Heart left ventricle (tissue), 16 donors: ENCODE results near the gene ADAMTSL2. TPM values are rescaled to one million over a fixed set of nuclear protein-coding genes. Genes with fewer than 3 reads are reported as not detected.

Experiments used
- ATAC-seq, 4 donors: fragments of 200-7000 bp; cut with Tn5 transposase; one replicate each; pipeline ENCODE4 v1.9.1; 2020 to 2022; ENCODE audit warnings: moderate library complexity in 4 of 4, mild to moderate bottlenecking in 3 of 4, moderate number of reproducible peaks in 1 of 4
- DNase-seq, 5 donors: peaks; one replicate each; pipeline ENCODE4 v3.0.0-alpha.2; 2020
- H3K27ac ChIP-seq, 12 donors: fragments of 200-600 bp; sonication (generic) in 4 of 12; one replicate each; pipeline versions ENCODE4 v1.5.0 to v1.8.0; 2016 to 2022; ENCODE audit warnings: mild to moderate bottlenecking in 2 of 12
- H3K27me3 ChIP-seq, 9 donors: fragments of 200-600 bp; sonication (generic) in 2 of 9; one replicate each; pipeline versions ENCODE4 v1.5.1 to v1.8.0; 2016 to 2022; ENCODE audit warnings: mild to moderate bottlenecking in 3 of 9
- H3K36me3 ChIP-seq, 9 donors: fragments of 200-600 bp; sonication (generic) in 2 of 9; one replicate each; pipeline versions ENCODE4 v1.5.0 to v1.8.0; 2018 to 2022; ENCODE audit warnings: mild to moderate bottlenecking in 2 of 9
- H3K4me1 ChIP-seq, 12 donors: fragments of 200-600 bp; sonication (generic) in 4 of 12; one replicate each; pipeline versions ENCODE4 v1.5.0 to v1.8.0; 2016 to 2022; ENCODE audit warnings: mild to moderate bottlenecking in 3 of 12
- H3K4me3 ChIP-seq, 12 donors: fragments of 200-600 bp; sonication (generic) in 4 of 12; one replicate each; pipeline versions ENCODE4 v1.5.0 to v1.8.0; 2017 to 2022; ENCODE audit warnings: mild to moderate bottlenecking in 9 of 12, moderate library complexity in 4 of 12
- H3K9me3 ChIP-seq, 12 donors: fragments of 200-600 bp; sonication (generic) in 4 of 12; one replicate each; pipeline versions ENCODE4 v1.5.0 to v1.8.0; 2016 to 2022; ENCODE audit warnings: mild to moderate bottlenecking in 1 of 12
- POLR2A ChIP-seq, 2 donors: fragments of 450-650 bp; IDR thresholded peaks; one replicate each; pipeline ENCODE4 v1.6.1; 2017; ENCODE audit warnings: antibody characterized with exemption in 2 of 2, mild to moderate bottlenecking in 2 of 2, moderate library complexity in 2 of 2
- WGBS, 4 donors: extraction: QIAGEN DNeasy Blood & Tissue Kit in 2 of 4; methylation state at CpG; one replicate each; pipeline versions ENCODE4 v1.1.5 to v1.1.7; 2013 to 2018; 5-methylcytosine and 5-hydroxymethylcytosine counted together
- intact Hi-C, 10 donors: fragments of 100-400 bp; cut with DNase I; formaldehyde crosslinking; loops; one replicate each; pipeline versions ENCODE4 v1.11.1 to v1.14.2; 2022
- polyA plus RNA-seq, 2 donors: library from polyadenylated mRNA; stranded (reverse); fragments of 200-250 nt; gene quantifications; one replicate each; pipeline ENCODE4 v1.2.3, GENCODE V29; 2013
- total RNA-seq, 9 donors: library from RNA; depleted of rRNA in 2 of 9; stranded (reverse); fragments of >200 nt in 2 of 9; fragmentation: NEBNext Ultra II Directional in 3 of 9; extraction: Animal tissue kit (Norgen Biotek cat#: 25700) in 3 of 9; gene quantifications; one replicate each; pipeline versions ENCODE4 v1.1.0 to v1.2.4, GENCODE V29; 2016 to 2023
- TF ChIP-seq, protein P1 (sequence below), 12 donors: fragments of 200-600 bp; sonication (generic) in 4 of 12; IDR thresholded peaks; one replicate each; pipeline versions ENCODE4 v1.5.0 to v1.8.0; 2018 to 2022; ENCODE audit warnings: antibody characterized with exemption in 12 of 12, mild to moderate bottlenecking in 5 of 12
- donor health status: ischemic (EF 13 %, LVEDD 7.1; RV severe dilation, severe dysfunction).
- donor health status: healthy with polysubstance abuse.
- donor health status: DM: no; HTN: yes; CAD: no.
- donor health status: DM: no; HTN: no; CAD: no.
- donor health status: ischemic (EF 25% LVEDD 6.9; RV normal size, moderate dysfunction).
- donor health status: ischemic (EF 25% LVEDD 5.7; RV mildly dilated, moderate dysfunction).
- donor health status: healthy.
- donor health status: DM: yes; HTN: yes; CAD: no.
- donor health status: ischemic (EF 35%, LVEDD 5.7; RV mildly dilated, moderate dysfunction).
- donor health status: nonischemic (EF 11% LVEDD 7.7; RV severe dilation, severe dysfunction).
- donor health status: DM: yes; HTN: yes; CAD: no.
- donor health status: PGD.
- donor health status: ischemic (EF 29% LVEDD 5.4; RV normal size, mild dysfunction).
- donor health status: nonischemic (EF 23%, LVEDD 6.1; RV moderate dilation, normal function).

ADAMTSL2 gene
- total and polyA plus RNA-seq, 11 donors, result 2.3 to 5.1 (median 3.7) TPM

DNA sequence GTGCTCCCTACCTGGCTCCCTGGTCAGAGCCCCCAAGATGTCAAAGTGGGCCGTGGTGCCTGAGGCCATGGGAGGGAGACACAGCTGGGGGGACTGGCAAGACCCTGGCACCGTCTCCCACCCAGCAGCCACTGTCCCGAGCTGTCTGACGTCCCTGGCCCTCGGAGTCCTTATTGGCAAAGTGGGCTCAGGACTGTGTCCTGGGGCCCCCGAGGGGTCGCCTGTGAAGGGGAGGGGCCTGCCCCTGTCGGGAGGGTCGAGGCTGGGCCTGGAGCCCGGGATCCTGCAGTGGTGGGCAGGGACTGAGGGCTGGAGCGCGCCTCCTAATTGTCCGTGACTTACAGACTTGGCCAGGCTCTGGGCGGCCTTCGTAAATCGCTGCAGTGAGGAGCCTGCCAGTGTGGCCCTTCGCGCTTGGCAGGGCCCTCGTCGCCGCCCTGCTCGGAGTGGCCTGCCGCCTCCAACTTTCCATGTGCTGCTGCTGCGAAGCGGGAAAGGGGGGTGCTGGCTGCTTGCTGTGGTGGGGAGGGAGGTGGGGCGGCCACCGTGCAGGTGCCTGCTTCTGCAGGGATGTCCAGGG lies 23.5 kb upstream of the ADAMTSL2 start:
- peaks cover 0 to 48% (median 27%) of the 10 kb centered on the region in 12 donors for H3K4me1 ChIP-seq
- H3K4me3 ChIP-seq, result no peak overlapping the region
- TF ChIP-seq POLR2A (IDR thresholded peaks at IDR 0.05), result no peak
- TF ChIP-seq, protein P1, sequence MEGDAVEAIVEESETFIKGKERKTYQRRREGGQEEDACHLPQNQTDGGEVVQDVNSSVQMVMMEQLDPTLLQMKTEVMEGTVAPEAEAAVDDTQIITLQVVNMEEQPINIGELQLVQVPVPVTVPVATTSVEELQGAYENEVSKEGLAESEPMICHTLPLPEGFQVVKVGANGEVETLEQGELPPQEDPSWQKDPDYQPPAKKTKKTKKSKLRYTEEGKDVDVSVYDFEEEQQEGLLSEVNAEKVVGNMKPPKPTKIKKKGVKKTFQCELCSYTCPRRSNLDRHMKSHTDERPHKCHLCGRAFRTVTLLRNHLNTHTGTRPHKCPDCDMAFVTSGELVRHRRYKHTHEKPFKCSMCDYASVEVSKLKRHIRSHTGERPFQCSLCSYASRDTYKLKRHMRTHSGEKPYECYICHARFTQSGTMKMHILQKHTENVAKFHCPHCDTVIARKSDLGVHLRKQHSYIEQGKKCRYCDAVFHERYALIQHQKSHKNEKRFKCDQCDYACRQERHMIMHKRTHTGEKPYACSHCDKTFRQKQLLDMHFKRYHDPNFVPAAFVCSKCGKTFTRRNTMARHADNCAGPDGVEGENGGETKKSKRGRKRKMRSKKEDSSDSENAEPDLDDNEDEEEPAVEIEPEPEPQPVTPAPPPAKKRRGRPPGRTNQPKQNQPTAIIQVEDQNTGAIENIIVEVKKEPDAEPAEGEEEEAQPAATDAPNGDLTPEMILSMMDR (IDR thresholded peaks at IDR 0.05), result no peak
- H3K36me3 ChIP-seq, result no peaks in the 10 kb centered on the region
- H3K9me3 ChIP-seq, result no peaks in the 10 kb centered on the region
- intact Hi-C loops, result no loop called here
- H3K27me3 ChIP-seq, result no peaks in the 10 kb centered on the region
- DNase-seq, result peak in 2 of 5 donors; percentile 20 to 56
- no peak for ATAC-seq
- H3K27ac ChIP-seq, result no peak overlapping the region
- WGBS, 4 donors, result 85 to 94% (median 93%) methylated on average over 16 to 27 of the region's 27 CpGs

DNA sequence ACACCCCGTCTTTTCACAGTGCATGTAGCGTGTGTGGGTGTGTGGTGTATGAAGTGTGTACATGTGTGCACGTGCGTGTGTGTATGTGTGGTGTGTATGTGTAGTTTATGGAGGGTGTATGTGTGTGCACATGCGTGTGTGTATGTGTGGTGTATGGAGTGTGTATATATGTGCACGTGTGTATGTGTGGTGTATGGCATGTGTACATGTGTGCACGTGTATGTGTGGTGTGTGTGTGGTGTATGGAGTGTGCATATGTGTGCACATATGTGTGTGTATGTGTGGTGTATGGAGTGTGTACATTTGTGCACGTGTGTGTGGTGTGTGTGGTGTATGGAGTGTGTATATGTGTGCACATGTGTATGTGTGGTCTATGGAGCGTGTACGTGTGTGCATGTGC lies 22.9 kb upstream of the ADAMTSL2 start:
- H3K27me3 ChIP-seq, result no peaks in the 10 kb centered on the region
- 84 to 93% (median 88%) methylated on average over 10 of the region's 10 CpGs for WGBS, 4 donors
- no peak overlapping the region for H3K27ac ChIP-seq
- H3K4me1 ChIP-seq, result peaks cover 0 to 42% (median 23%) of the 10 kb centered on the region in 12 donors
- no peak for TF ChIP-seq POLR2A (IDR thresholded peaks at IDR 0.05)
- TF ChIP-seq, protein P1 (IDR thresholded peaks at IDR 0.05), result no peak
- no peak overlapping the region for H3K4me3 ChIP-seq
- ATAC-seq (no peak), DNase-seq (peak in 1 of 5 donors; percentile 1)
- intact Hi-C loops, result no loop called here
- H3K36me3 ChIP-seq, result no peaks in the 10 kb centered on the region
- H3K9me3 ChIP-seq, result no peaks in the 10 kb centered on the region

DNA sequence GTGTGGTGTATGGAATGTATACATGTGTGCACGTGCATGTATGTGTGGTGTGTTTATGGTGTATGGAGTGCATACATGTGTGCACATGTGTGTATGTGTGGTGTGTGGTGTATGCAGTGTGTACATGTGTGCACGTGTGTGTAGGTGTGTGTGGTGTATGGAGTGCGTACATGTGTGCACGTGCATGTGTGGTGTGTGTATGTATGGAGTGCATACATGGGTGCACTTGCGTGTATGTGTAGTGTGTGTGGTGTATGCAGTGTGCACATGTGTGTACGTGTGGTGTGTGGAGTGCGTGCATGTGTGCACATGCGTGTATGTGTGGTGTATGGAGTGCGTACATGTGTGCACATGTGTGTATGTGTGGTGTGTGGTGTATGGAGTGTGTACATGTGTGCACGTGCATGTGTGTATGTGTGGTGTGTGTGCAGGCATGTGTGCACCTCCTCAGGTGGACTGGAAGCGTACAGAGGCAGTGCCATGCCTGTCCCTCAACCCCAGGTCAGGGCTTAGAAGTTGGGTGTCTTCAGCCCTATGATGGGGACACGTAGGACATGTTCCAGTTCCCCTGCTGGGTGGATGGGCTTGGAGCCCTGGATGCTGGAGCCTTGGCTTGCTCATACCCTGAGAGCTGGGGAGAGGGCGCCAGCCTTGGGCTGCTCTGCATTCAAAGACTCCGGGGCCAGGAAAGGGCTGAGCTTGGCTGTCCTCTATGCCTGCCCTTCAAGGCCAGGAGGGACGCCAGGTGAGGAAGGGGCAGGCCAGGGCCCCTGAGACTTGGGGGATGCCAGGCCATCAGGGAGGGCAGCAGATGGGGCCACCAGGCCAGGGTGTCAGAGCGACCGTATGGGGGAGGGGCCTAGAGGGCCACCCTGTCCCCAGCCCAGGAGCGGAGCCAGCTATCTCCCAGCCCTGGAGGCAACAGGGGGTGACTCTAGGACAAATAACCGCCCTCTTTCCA lies 22.0 kb upstream of the ADAMTSL2 start:
- DNase-seq (peak in 2 of 5 donors; percentile 27 to 61), ATAC-seq (no peak)
- 86 to 92% (median 90%) methylated on average over 17 to 19 of the region's 19 CpGs for WGBS, 4 donors
- no peaks in the 10 kb centered on the region for H3K27me3 ChIP-seq
- H3K36me3 ChIP-seq, result no peaks in the 10 kb centered on the region
- intact Hi-C loops, result no loop called here
- no peak overlapping the region for H3K27ac ChIP-seq
- H3K4me3 ChIP-seq, result no peak overlapping the region
- no peaks in the 10 kb centered on the region for H3K9me3 ChIP-seq
- TF ChIP-seq POLR2A (IDR thresholded peaks at IDR 0.05), result no peak
- TF ChIP-seq, protein P1 (IDR thresholded peaks at IDR 0.05), result no peak
- peaks cover 0 to 37% (median 22%) of the 10 kb centered on the region in 12 donors for H3K4me1 ChIP-seq
